Measurements from ENCODE around the gene RERE. TPM values are rescaled to one million over a fixed set of nuclear protein-coding genes. Genes with fewer than 3 reads are reported as not detected.

Gene RERE
- total RNA-seq, 1 experiment from 2014 or later = 73.4 TPM

DNA sequence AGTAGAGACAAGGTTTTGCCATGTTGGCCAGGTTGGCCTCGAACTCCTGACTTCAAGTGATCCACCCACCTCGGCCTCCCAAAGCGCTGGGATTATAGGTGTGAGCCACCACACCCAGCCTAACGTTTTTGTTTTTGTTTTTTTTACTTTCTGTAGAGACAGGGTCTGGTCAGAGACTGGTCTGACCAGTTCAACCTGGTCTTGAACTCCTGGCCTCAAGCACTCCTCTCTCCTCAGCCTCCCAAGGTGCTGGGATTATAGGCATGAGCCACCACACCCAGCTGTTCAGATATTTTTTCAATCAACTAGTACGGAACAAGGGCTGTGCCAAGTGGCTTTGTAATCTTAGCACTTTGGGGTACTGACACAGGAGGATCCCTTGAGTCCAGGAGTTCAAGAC lies 209.5 kb downstream of the RERE start:
- no peak for TF ChIP-seq EZH2 (IDR thresholded peaks at IDR 0.05; ENCODE audit: low read depth)
- TF ChIP-seq, protein P1, sequence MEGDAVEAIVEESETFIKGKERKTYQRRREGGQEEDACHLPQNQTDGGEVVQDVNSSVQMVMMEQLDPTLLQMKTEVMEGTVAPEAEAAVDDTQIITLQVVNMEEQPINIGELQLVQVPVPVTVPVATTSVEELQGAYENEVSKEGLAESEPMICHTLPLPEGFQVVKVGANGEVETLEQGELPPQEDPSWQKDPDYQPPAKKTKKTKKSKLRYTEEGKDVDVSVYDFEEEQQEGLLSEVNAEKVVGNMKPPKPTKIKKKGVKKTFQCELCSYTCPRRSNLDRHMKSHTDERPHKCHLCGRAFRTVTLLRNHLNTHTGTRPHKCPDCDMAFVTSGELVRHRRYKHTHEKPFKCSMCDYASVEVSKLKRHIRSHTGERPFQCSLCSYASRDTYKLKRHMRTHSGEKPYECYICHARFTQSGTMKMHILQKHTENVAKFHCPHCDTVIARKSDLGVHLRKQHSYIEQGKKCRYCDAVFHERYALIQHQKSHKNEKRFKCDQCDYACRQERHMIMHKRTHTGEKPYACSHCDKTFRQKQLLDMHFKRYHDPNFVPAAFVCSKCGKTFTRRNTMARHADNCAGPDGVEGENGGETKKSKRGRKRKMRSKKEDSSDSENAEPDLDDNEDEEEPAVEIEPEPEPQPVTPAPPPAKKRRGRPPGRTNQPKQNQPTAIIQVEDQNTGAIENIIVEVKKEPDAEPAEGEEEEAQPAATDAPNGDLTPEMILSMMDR (conservative IDR thresholded peaks at IDR 0.05) = no peak
- POLR2A ChIA-PET (ENCODE audit: unreplicated experiment) = no interaction called here
- no peaks in the 10 kb centered on the region for H3K9me2 ChIP-seq (ENCODE audit: insufficient read depth)
- no peak overlapping the region for H3K4me3 ChIP-seq
- no peaks in the 10 kb centered on the region for H3K79me2 ChIP-seq (ENCODE audit: low read depth)
- peak; percentile 9 to 35 for DNase-seq
- H3K27me3 ChIP-seq (ENCODE audit: insufficient read depth, low read depth) = no peaks in the 10 kb centered on the region
- intact Hi-C loops (cut with micrococcal nuclease; ENCODE audit: unreplicated experiment) = no loop called here
- no peak overlapping the region for H3K4me2 ChIP-seq
- H3K36me3 ChIP-seq (ENCODE audit: low read depth) = no peaks in the 10 kb centered on the region
- no peaks in the 10 kb centered on the region for H3K9me3 ChIP-seq (ENCODE audit: insufficient read depth, low read depth)
- H3K27ac ChIP-seq = no peak overlapping the region
- CTCF ChIA-PET = no interaction called here
- no TSS peak for BruUV-seq (replicated peaks)
- H2AFZ ChIP-seq = no peak overlapping the region
- H3F3A ChIP-seq (ENCODE audit: insufficient read depth, low read depth) = no peaks in the 10 kb centered on the region
- H3K4me1 ChIP-seq (replicated peaks; ENCODE audit: insufficient read depth) = no peaks in the 10 kb centered on the region; the same call in 1 of the 2 replicates
- H4K20me1 ChIP-seq (ENCODE audit: insufficient read depth) = no peaks in the 10 kb centered on the region

GRCh38 chr1:8604041-8604945 lies 213.1 kb downstream of the RERE start:
- no peak overlapping the region for H3K27ac ChIP-seq
- H3F3A ChIP-seq (ENCODE audit: insufficient read depth, low read depth) = no peaks in the 10 kb centered on the region
- H3K4me3 ChIP-seq = no peak overlapping the region
- no TSS peak for BruUV-seq (replicated peaks)
- H3K79me2 ChIP-seq (ENCODE audit: low read depth) = no peaks in the 10 kb centered on the region
- H3K4me1 ChIP-seq (replicated peaks; ENCODE audit: insufficient read depth) = no peaks in the 10 kb centered on the region; the same call in 1 of the 2 replicates
- 0 out of 2 replicates have a peak, but pooled peaks cover 3% of the 10 kb centered on the region for H4K20me1 ChIP-seq (ENCODE audit: insufficient read depth)
- no peak for DNase-seq
- intact Hi-C loops (cut with micrococcal nuclease; ENCODE audit: unreplicated experiment) = no loop called here
- H2AFZ ChIP-seq = no peak overlapping the region
- no peaks in the 10 kb centered on the region for H3K9me2 ChIP-seq (ENCODE audit: insufficient read depth)
- TF ChIP-seq, protein P1 (conservative IDR thresholded peaks at IDR 0.05) = no peak
- TF ChIP-seq EZH2 (IDR thresholded peaks at IDR 0.05; ENCODE audit: low read depth) = no peak
- CTCF ChIA-PET = interaction anchor here (0.5 kb wide), 1 partner anchor 8 kb away, joined by 3 read pairs; no protein-coding TSS in a partner anchor
- no peak overlapping the region for H3K4me2 ChIP-seq
- POLR2A ChIA-PET (ENCODE audit: unreplicated experiment) = no interaction called here
- no peaks in the 10 kb centered on the region for H3K9me3 ChIP-seq (ENCODE audit: insufficient read depth, low read depth)
- no peaks in the 10 kb centered on the region for H3K27me3 ChIP-seq (ENCODE audit: insufficient read depth, low read depth)
- no peaks in the 10 kb centered on the region for H3K36me3 ChIP-seq (ENCODE audit: low read depth)

DNA sequence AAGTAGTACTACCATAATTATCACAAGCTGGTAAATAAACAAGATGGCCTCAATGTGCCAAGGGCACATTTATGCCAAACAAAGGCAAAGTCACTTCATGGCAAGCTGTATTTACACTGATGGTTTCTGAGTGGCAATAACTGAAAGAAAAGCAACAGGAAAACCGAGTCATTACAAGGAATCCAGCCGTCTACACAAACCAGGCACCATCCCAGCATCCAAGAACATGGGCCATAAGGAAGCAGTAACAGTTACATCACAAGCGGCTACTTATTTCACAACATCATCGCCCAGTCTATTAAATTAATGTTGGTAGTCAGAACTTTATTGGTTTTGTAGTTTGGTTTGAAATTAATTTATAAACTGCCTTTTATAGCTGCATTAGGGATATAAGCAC lies 214.2 kb downstream of the RERE start:
- H4K20me1 ChIP-seq (ENCODE audit: insufficient read depth) = 0 out of 2 replicates have a peak, but pooled peaks cover 3% of the 10 kb centered on the region
- no peak for DNase-seq
- ChIA-PET CTCF (no interaction called here), POLR2A (ENCODE audit: unreplicated experiment) (no interaction called here)
- intact Hi-C loops (cut with micrococcal nuclease; ENCODE audit: unreplicated experiment) = no loop called here
- H3K4me2 ChIP-seq = no peak overlapping the region
- no peaks in the 10 kb centered on the region for H3K36me3 ChIP-seq (ENCODE audit: low read depth)
- H3F3A ChIP-seq (ENCODE audit: insufficient read depth, low read depth) = no peaks in the 10 kb centered on the region
- TF ChIP-seq, protein P1 (conservative IDR thresholded peaks at IDR 0.05) = no peak
- no peak for TF ChIP-seq EZH2 (IDR thresholded peaks at IDR 0.05; ENCODE audit: low read depth)
- no peaks in the 10 kb centered on the region for H3K79me2 ChIP-seq (ENCODE audit: low read depth)
- H3K4me3 ChIP-seq = no peak overlapping the region
- no peaks in the 10 kb centered on the region for H3K27me3 ChIP-seq (ENCODE audit: insufficient read depth, low read depth)
- no peaks in the 10 kb centered on the region; the same call in 1 of the 2 replicates for H3K4me1 ChIP-seq (replicated peaks; ENCODE audit: insufficient read depth)
- no TSS peak for BruUV-seq (replicated peaks)
- H3K9me3 ChIP-seq (ENCODE audit: insufficient read depth, low read depth) = no peaks in the 10 kb centered on the region
- no peaks in the 10 kb centered on the region for H3K9me2 ChIP-seq (ENCODE audit: insufficient read depth)
- H3K27ac ChIP-seq = no peak overlapping the region
- H2AFZ ChIP-seq = no peak overlapping the region

Measured in PC-9 (cell line).